Psoas muscle (tissue), 8 donors: ENCODE results near the gene INSRR. TPM values are rescaled to one million over a fixed set of nuclear protein-coding genes. Genes with fewer than 3 reads are reported as not detected.

Source experiments
- ATAC-seq, 4 donors: fragments of 200-7000 bp; cut with Tn5 transposase; one replicate each; pipeline ENCODE4 v1.9.1; 2020; ENCODE audit warnings: moderate library complexity in 3 of 4, mild to moderate bottlenecking in 2 of 4
- DNase-seq, 2 donors: peaks; one replicate each; pipeline ENCODE4 v3.0.0-alpha.2; 2020
- H3K27ac ChIP-seq: fragments of 200-600 bp; one replicate; pipeline ENCODE4 v1.8.0; 2022
- H3K27me3 ChIP-seq, 3 donors: fragments of 200-600 bp in 1 of 3; one replicate each; pipeline versions ENCODE4 v1.6.1 to v1.8.0; 2013 to 2022; ENCODE audit warnings: low read length in 2 of 3, mild to moderate bottlenecking in 2 of 3, moderate library complexity in 1 of 3; ENCODE audit not compliant: insufficient read depth in 3 of 3
- H3K36me3 ChIP-seq, 2 donors: fragments of 200-600 bp in 1 of 2; one replicate each; pipeline versions ENCODE4 v1.6.1 to v1.8.0; 2013 to 2022; ENCODE audit warnings: low read depth in 1 of 2, mild to moderate bottlenecking in 1 of 2, moderate library complexity in 1 of 2; ENCODE audit not compliant: insufficient read depth in 1 of 2
- H3K4me1 ChIP-seq: fragments of 200-600 bp; one replicate; pipeline ENCODE4 v1.8.0; 2022
- H3K4me3 ChIP-seq: fragments of 200-600 bp; one replicate; pipeline ENCODE4 v1.8.0; 2022; ENCODE audit warnings: mild to moderate bottlenecking
- H3K9me3 ChIP-seq: fragments of 200-600 bp; one replicate; pipeline ENCODE4 v1.8.0; 2022
- WGBS, 3 donors: extraction: QIAGEN DNeasy Blood & Tissue Kit; methylation state at CpG; one replicate each; pipeline versions ENCODE4 v1.1.6 to v1.1.7; 2013; 5-methylcytosine and 5-hydroxymethylcytosine counted together
- intact Hi-C, 2 donors: fragments of 100-400 bp; cut with DNase I; formaldehyde crosslinking; loops; one replicate each; pipeline versions ENCODE4 v1.11.0 to v1.14.2; 2022
- polyA plus RNA-seq, 3 donors: library from polyadenylated mRNA; stranded (reverse); fragments of 200-250 nt; gene quantifications; one replicate each; pipeline ENCODE4 v1.2.3, GENCODE V29; 2013
- total RNA-seq, 4 donors: library from RNA; stranded (reverse); fragmentation: NEBNext Ultra II Directional in 2 of 4; extraction: Animal tissue kit (Norgen Biotek cat#: 25700) in 2 of 4; gene quantifications; one replicate each; pipeline versions ENCODE4 v1.2.1 to v1.2.4, GENCODE V29; 2021 to 2023
- TF ChIP-seq, protein P1 (sequence below): fragments of 200-600 bp; IDR thresholded peaks from one replicate; pipeline ENCODE4 v1.8.0; 2022; ENCODE audit warnings: antibody characterized with exemption
- donor health status: healthy with polysubstance abuse.
- donor health status: DM: no; HTN: no; CAD: no; lungs with moderate emphysema.
- donor health status: Bipolar disorder and iron deficiency.
- donor health status: healthy.
- donor health status: DM: yes; HTN: yes; CAD: no.
- donor health status: DM: no; HTN: no; CAD: no.
- donor health status: DM: no; HTN: no; CAD: no.
- donor health status: DM: yes; HTN: yes; CAD: no.

The INSRR gene
- total and polyA plus RNA-seq, 7 donors: under 0.01 to 0.07 TPM; not detected in 5

DNA sequence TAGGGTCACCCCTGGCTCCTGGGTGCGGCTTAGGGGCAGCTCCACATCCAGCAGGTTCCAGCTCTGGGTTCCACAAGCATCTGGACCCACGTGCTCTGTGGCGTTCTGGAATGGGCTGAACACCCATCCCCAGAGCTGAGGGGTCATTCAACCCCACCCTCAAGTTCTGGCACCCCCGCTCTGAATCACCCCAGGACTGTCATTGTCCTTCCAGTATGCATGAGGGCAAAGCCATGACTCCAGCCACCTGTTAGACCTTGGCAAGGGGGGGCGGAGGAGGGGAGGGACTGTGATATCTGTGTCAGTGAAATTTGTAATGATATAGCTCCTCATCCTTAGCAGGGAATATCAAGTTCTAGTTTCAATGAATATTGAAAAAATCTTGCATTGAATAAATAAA is 12.3 kb downstream of the INSRR start:
- ATAC-seq: no peak
- 78 to 86% (median 82%) methylated on average over 5 of the region's 5 CpGs for WGBS, 3 donors
- H3K9me3 ChIP-seq: no peaks in the 10 kb centered on the region
- TF ChIP-seq, protein P1, sequence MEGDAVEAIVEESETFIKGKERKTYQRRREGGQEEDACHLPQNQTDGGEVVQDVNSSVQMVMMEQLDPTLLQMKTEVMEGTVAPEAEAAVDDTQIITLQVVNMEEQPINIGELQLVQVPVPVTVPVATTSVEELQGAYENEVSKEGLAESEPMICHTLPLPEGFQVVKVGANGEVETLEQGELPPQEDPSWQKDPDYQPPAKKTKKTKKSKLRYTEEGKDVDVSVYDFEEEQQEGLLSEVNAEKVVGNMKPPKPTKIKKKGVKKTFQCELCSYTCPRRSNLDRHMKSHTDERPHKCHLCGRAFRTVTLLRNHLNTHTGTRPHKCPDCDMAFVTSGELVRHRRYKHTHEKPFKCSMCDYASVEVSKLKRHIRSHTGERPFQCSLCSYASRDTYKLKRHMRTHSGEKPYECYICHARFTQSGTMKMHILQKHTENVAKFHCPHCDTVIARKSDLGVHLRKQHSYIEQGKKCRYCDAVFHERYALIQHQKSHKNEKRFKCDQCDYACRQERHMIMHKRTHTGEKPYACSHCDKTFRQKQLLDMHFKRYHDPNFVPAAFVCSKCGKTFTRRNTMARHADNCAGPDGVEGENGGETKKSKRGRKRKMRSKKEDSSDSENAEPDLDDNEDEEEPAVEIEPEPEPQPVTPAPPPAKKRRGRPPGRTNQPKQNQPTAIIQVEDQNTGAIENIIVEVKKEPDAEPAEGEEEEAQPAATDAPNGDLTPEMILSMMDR: no peak
- no peaks in the 10 kb centered on the region for H3K36me3 ChIP-seq
- H3K4me1 ChIP-seq: peaks cover under 1% of the 10 kb centered on the region
- DNase-seq: peak in 1 of 2 donors; percentile 31
- no peak overlapping the region for H3K27ac ChIP-seq
- peaks cover 0 to 59% (median 26%) of the 10 kb centered on the region in 3 donors for H3K27me3 ChIP-seq
- H3K4me3 ChIP-seq: no peak overlapping the region
- intact Hi-C loops: no loop called here

DNA sequence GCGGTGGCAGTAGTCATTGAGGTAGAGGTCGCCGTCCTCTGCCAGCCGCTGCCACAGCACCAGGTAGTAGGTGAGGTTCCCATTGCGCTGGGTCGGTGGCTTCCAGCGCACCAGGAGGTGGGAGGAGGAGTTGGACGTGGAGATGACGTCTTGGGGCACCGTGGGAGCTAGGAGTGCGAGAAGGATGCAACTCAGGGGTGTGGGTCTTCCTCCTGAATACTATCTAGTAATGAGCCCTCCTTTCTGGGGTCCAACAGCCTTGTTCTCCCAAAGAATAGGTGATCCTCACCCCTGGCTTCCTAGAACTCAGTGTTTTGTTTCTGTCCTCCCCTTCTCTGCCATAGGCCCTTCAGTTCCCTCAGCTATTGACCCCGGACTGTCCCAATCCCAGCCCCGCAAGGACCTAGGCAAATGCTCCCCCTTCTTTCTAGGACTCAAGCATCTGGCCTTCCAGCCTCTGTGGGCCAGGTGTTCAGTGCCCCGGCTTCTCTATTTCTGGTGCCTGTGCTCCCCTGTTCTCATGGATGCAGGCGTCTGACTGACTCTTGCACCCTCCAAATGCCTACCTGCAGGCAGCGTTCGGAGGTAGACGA is 12.9 kb downstream of the INSRR start:
- H3K27me3 ChIP-seq: peaks cover 0 to 59% (median 26%) of the 10 kb centered on the region in 3 donors
- no peak overlapping the region for H3K27ac ChIP-seq
- H3K4me3 ChIP-seq: no peak overlapping the region
- WGBS, 3 donors: 55 to 73% (median 68%) methylated on average over 11 to 18 of the region's 18 CpGs
- ATAC-seq (no peak), DNase-seq (peak in 1 of 2 donors; percentile 23)
- H3K4me1 ChIP-seq: no peaks in the 10 kb centered on the region
- intact Hi-C loops: no loop called here
- TF ChIP-seq, protein P1: no peak
- no peaks in the 10 kb centered on the region for H3K9me3 ChIP-seq
- H3K36me3 ChIP-seq: no peaks in the 10 kb centered on the region

DNA sequence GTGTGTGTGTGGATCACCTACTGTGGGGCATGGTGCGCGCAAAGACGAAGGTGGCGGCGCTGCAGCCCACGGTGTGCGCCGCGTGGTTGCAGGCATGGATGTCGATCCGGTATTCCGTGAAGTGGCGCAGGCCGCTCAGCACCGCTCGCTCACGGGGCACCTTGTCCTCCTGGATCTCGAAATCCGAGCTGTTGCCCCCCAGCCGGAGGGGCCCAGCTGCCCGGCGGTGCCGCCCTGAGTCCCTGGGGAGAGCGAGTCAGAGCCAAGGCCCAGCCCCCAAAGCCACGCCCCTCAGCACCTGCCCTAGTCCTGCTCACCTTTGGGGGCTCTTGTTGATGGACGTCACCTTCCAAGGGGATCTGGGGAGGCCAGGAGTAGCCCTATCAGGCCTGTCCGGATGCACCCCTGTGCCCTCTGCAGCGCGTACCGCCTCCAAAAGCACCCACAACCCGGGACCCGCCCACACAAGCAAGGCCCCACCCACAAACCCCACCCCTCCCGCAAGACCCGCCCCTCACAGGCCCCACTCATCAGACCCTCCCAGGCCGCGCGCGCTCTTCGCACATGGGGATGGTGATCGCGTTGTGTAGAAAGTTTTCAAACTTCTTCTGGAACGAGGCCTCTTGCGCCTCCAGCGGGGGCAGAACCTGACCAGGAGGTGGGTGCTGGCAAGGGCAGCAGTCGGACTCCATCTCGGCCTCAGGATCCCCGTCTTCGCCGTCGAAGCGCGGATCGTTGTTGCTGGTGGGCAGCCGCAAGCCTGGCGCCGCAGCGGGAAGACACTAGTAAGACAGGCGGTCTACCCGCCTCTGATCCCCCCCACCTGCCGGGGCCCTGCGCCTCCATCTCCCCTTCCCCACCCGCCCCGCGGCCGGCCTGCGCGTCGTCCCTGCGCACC is 13.6 kb downstream of the INSRR start:
- intact Hi-C loops: no loop called here
- WGBS, 3 donors: 16 to 27% (median 20%) methylated on average over 59 to 69 of the region's 69 CpGs

DNA sequence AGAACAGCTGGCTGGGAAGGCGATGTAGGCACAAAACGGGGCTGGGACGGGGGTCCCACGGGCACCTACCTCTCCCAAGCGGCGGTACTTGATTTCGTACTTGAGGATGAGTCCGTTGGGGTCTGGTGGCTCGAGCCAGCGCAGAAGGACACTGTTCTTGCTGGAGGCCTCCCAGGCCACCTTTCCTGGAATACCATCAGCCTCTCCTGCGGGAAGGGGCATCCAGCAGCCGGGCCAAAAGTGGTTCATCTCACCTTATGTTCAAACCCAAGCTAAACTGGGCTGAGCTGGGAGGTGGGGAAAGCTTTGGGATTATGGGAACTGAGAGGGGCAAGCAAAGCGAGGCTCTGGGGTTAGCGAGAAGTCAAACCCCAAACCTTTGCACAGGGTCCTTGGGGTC is 14.3 kb downstream of the INSRR start:
- TF ChIP-seq, protein P1: no peak
- Histone ChIP-seq H3K27ac (no peak overlapping the region), H3K9me3 (no peaks in the 10 kb centered on the region), H3K36me3 (no peaks in the 10 kb centered on the region), H3K27me3 (peaks cover 0 to 59% (median 26%) of the 10 kb centered on the region in 3 donors), H3K4me3 (no peak overlapping the region), H3K4me1 (no peaks in the 10 kb centered on the region)
- DNase-seq (no peak), ATAC-seq (no peak)
- WGBS, 3 donors: 29 to 45% (median 35%) methylated on average over 14 of the region's 14 CpGs
- intact Hi-C loops: no loop called here

More for the DNA sequence above, 13.6 kb downstream of the INSRR start:
- Histone ChIP-seq H3K4me1 (no peaks in the 10 kb centered on the region), H3K9me3 (no peaks in the 10 kb centered on the region), H3K27me3 (peaks cover 0 to 59% (median 26%) of the 10 kb centered on the region in 3 donors), H3K36me3 (no peaks in the 10 kb centered on the region), H3K4me3 (peak overlapping the region; percentile 25), H3K27ac (no peak overlapping the region)
- peak in 1 of 2 donors; percentile 39 for DNase-seq
- peak in 1 of 4 donors; percentile 15 for ATAC-seq
- TF ChIP-seq, protein P1: no peak
